Adrenal gland (tissue), 12 donors: ENCODE data around the gene SAFB2. TPM values are rescaled to one million over a fixed set of nuclear protein-coding genes. Genes with fewer than 3 reads are reported as not detected.
A peak's percentile ranks its signal among the peaks of the same experiment; 100 is the strongest.

Experiments used
- DNase-seq, 7 donors: peaks; one replicate each; pipeline ENCODE4 v3.0.0-alpha.2; 2019 to 2020
- H3K27ac ChIP-seq, 5 donors: fragments of 200-600 bp; sonication (generic) in 4 of 5; 1 replicate in 3 of 5; 2 replicates in 2 of 5; pipeline versions ENCODE4 v1.5.1 to v1.8.0; 2016 to 2020; ENCODE audit warnings: mild to moderate bottlenecking in 1 of 5
- H3K27me3 ChIP-seq: fragments of 200-600 bp; 2 replicates; pipeline ENCODE4 v1.8.0; 2021
- H3K36me3 ChIP-seq, 2 donors: fragments of 200-600 bp; replicated peaks in 1 of 2; 1 replicate in 1 of 2; 2 replicates in 1 of 2; pipeline versions ENCODE4 v1.5.1 to v1.8.0; 2018 to 2022
- H3K4me1 ChIP-seq, 2 donors: fragments of 200-600 bp; replicated peaks in 1 of 2; 1 replicate in 1 of 2; 2 replicates in 1 of 2; pipeline versions ENCODE4 v1.5.1 to v1.8.0; 2018 to 2021
- H3K4me3 ChIP-seq, 4 donors: fragments of 200-600 bp; sonication (generic) in 3 of 4; one replicate each; pipeline ENCODE4 v1.5.1; 2016 to 2018
- H3K9me3 ChIP-seq, 3 donors: fragments of 200-600 bp; sonication (generic) in 1 of 3; replicated peaks in 1 of 3; 1 replicate in 2 of 3; 2 replicates in 1 of 3; pipeline versions ENCODE4 v1.5.1 to v1.8.0; 2016 to 2021
- POLR2A ChIP-seq, 2 donors: fragments of 450-650 bp; IDR thresholded peaks; one replicate each; pipeline ENCODE4 v1.6.1; 2017; ENCODE audit warnings: antibody characterized with exemption in 2 of 2, mild to moderate bottlenecking in 2 of 2, moderate library complexity in 1 of 2
- WGBS, 4 donors: extraction: QIAGEN DNeasy Blood & Tissue Kit in 2 of 4; methylation state at CpG; one replicate each; pipeline versions ENCODE4 v1.1.5 to v1.1.7; 2013 to 2017; 5-methylcytosine and 5-hydroxymethylcytosine counted together
- intact Hi-C, 2 donors: fragments of 100-400 bp; cut with DNase I; formaldehyde crosslinking; loops; one replicate each; pipeline versions ENCODE4 v1.14.1 to v1.15.0; 2022 to 2023
- polyA plus RNA-seq, 3 donors: library from polyadenylated mRNA; stranded (reverse); fragments of 200-250 nt in 2 of 3; fragments of 350-450 nt in 1 of 3; fragmentation: Illumina TruSeq in 1 of 3; extraction: RNeasy Lipid Tissue Mini Kit (QIAGEN cat#74804) in 1 of 3; gene quantifications; one replicate each; pipeline ENCODE4 v1.2.3, GENCODE V29; 2013 to 2014
- total RNA-seq, 9 donors: library from RNA; depleted of rRNA in 4 of 9; stranded (reverse); fragments of >200 nt in 4 of 9; fragments of 120-200 nt in 1 of 9; fragmentation: NEBNext Ultra II Directional in 1 of 9; extraction: Animal tissue kit (Norgen Biotek cat#: 25700) in 1 of 9; gene quantifications; one replicate each; pipeline versions ENCODE4 v1.1.0 to v1.2.4, GENCODE V29; 2013 to 2023
- TF ChIP-seq, protein P1 (sequence below), 6 experiments: fragments of 450-650 bp in 4 of 6; fragments of 200-600 bp in 2 of 6; sonication (generic) in 1 of 6; IDR thresholded peaks; 1 replicate in 5 of 6; 2 replicates in 1 of 6; pipeline versions ENCODE4 v1.5.1 to v1.8.0; 2016 to 2021; ENCODE audit warnings: antibody characterized with exemption in 6 of 6, mild to moderate bottlenecking in 2 of 6, moderate library complexity in 1 of 6
- donor health status: healthy with polysubstance abuse.
- donor health status: Bipolar disorder and iron deficiency.
- donor health status: DM: yes; HTN: yes; CAD: no.
- donor health status: DM: no; HTN: no; CAD: no.
- donor health status: DM: no; HTN: no; CAD: no.
- donor health status: DM: yes; HTN: yes; CAD: no.

The SAFB2 gene
- total and polyA plus RNA-seq, 12 donors = 27.1 to 254 (median 65.2) TPM

GRCh38 chr19:5607318-5608275 is 15.0 kb downstream of the SAFB2 start:
- Histone ChIP-seq H3K36me3 (peaks cover 0 to 92% of the 10 kb centered on the region in 2 donors), H3K4me3 (no peak overlapping the region), H3K4me1 (peaks cover 0 to 9% of the 10 kb centered on the region in 2 donors), H3K9me3 (no peaks in the 10 kb centered on the region), H3K27ac (no peak overlapping the region), H3K27me3 (no peaks in the 10 kb centered on the region)
- no peak for TF ChIP-seq POLR2A (IDR thresholded peaks at IDR 0.05)
- TF ChIP-seq, protein P1, sequence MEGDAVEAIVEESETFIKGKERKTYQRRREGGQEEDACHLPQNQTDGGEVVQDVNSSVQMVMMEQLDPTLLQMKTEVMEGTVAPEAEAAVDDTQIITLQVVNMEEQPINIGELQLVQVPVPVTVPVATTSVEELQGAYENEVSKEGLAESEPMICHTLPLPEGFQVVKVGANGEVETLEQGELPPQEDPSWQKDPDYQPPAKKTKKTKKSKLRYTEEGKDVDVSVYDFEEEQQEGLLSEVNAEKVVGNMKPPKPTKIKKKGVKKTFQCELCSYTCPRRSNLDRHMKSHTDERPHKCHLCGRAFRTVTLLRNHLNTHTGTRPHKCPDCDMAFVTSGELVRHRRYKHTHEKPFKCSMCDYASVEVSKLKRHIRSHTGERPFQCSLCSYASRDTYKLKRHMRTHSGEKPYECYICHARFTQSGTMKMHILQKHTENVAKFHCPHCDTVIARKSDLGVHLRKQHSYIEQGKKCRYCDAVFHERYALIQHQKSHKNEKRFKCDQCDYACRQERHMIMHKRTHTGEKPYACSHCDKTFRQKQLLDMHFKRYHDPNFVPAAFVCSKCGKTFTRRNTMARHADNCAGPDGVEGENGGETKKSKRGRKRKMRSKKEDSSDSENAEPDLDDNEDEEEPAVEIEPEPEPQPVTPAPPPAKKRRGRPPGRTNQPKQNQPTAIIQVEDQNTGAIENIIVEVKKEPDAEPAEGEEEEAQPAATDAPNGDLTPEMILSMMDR (IDR thresholded peaks at IDR 0.05) = no peak
- intact Hi-C loops = no loop called here
- 89 to 94% (median 93%) methylated on average over 16 of the region's 16 CpGs for WGBS, 4 donors
- DNase-seq = no peak

DNA sequence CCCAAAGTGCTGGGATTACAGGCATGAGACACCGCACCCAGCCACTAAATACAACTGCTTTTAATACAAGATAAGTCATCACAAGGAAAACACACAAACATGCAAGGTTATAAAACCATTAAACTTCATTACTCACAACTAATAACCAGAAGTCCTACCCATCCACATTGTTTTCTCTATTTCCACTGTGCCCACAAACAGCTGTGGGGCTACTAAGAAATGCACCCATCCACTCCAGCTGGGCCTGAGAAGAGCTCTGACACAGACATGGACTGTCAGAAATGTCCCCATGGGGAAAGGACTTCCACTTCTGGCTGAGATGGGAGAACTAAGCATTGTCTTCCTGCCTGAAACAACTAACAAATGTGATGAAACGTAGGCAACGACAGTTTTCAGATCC is 17.2 kb downstream of the SAFB2 start:
- intact Hi-C loops = no loop called here
- WGBS, 4 donors = 88 to 91% (median 90%) methylated on average over 3 of the region's 3 CpGs
- Histone ChIP-seq H3K4me1 (peaks cover 0 to 9% of the 10 kb centered on the region in 2 donors), H3K36me3 (peaks cover 0 to 95% of the 10 kb centered on the region in 2 donors), H3K9me3 (no peaks in the 10 kb centered on the region), H3K27me3 (no peaks in the 10 kb centered on the region), H3K4me3 (no peak overlapping the region), H3K27ac (no peak overlapping the region)
- no peak for DNase-seq
- TF ChIP-seq, protein P1 (IDR thresholded peaks at IDR 0.05) = no peak
- no peak for TF ChIP-seq POLR2A (IDR thresholded peaks at IDR 0.05)

GRCh38 chr19:5603626-5604025 is 18.9 kb downstream of the SAFB2 start:
- 50 to 67% (median 60%) methylated on average over 5 of the region's 5 CpGs for WGBS, 4 donors
- H3K27ac ChIP-seq = peak overlapping the region in 2 of 5 donors; percentile 47 to 59
- peaks cover 7 to 95% of the 10 kb centered on the region in 2 donors for H3K36me3 ChIP-seq
- H3K4me1 ChIP-seq = peaks cover 0 to 9% of the 10 kb centered on the region in 2 donors
- peak in 2 of 7 donors; percentile 58 to 67 for DNase-seq
- no peak overlapping the region for H3K4me3 ChIP-seq
- H3K27me3 ChIP-seq = no peaks in the 10 kb centered on the region
- no peak for TF ChIP-seq POLR2A (IDR thresholded peaks at IDR 0.05)
- TF ChIP-seq, protein P1 (IDR thresholded peaks at IDR 0.05) = no peak
- H3K9me3 ChIP-seq = no peaks in the 10 kb centered on the region
- intact Hi-C loops = no loop called here

DNA sequence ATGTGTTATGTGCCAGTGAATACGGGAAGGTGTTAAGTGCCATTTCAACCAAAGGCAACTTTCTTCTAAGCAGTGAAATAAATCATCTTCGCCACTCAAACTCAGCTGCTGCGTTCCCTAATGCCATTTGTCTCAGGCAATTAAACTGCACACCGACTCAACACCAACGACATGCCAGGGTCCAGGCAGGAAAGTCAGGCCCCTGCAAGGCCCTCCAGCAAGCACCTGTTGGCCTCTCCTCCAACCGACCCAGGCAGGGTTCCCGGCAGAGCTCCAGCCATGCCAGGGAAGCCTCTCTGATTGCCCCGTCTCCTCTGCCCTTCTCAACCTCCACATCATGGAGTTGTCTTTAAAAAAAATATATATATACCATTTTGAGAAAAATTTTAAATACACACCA is 21.8 kb downstream of the SAFB2 start:
- peaks cover 7 to 95% of the 10 kb centered on the region in 2 donors for H3K36me3 ChIP-seq
- no peak for DNase-seq

More for the DNA sequence above, 21.8 kb downstream of the SAFB2 start:
- WGBS, 4 donors = 66 to 89% (median 82%) methylated on average over 8 of the region's 8 CpGs
- Histone ChIP-seq H3K27me3 (no peaks in the 10 kb centered on the region), H3K4me1 (peaks cover 0 to 9% of the 10 kb centered on the region in 2 donors), H3K27ac (no peak overlapping the region), H3K9me3 (no peaks in the 10 kb centered on the region), H3K4me3 (no peak overlapping the region)
- intact Hi-C loops = no loop called here
- TF ChIP-seq POLR2A (IDR thresholded peaks at IDR 0.05) = no peak
- TF ChIP-seq, protein P1 (IDR thresholded peaks at IDR 0.05) = no peak
